Stimulated activated naive CD8-positive, alpha-beta T cell treated with anti-CD3 and anti-CD28 coated beads, Interleukin-15, amount 100 ng/mL, for 72 hours (primary cell): Measurements from ENCODE around the gene COL4A1.

Source experiments
- ATAC-seq: fragments of 150-1000 bp; cut with Tn5 transposase; 2 replicates; pipeline ENCODE4 v1.10.0; 2021; ENCODE audit warnings: mild to moderate bottlenecking, moderate library complexity
- DNase-seq, 2 donors: peaks; one replicate each; pipeline ENCODE4 v3.0.0; 2021 to 2022
- H3K27ac Mint-ChIP-seq, 2 donors: one replicate each; pipeline ENCODE4 v1.8.0; 2022; ENCODE audit warnings: mild to moderate bottlenecking in 2 of 2, mixed read lengths in 2 of 2, moderate library complexity in 2 of 2
- H3K27me3 Mint-ChIP-seq: one replicate; pipeline ENCODE4 v1.8.0; 2022; ENCODE audit warnings: mixed read lengths
- H3K4me1 Mint-ChIP-seq: one replicate; pipeline ENCODE4 v1.8.0; 2022; ENCODE audit warnings: mild to moderate bottlenecking, mixed read lengths
- H3K4me3 Mint-ChIP-seq, 2 donors: one replicate each; pipeline ENCODE4 v1.8.0; 2022; ENCODE audit warnings: mild to moderate bottlenecking in 2 of 2, mixed read lengths in 2 of 2, moderate library complexity in 1 of 2
- H3K9me3 Mint-ChIP-seq, 2 donors: one replicate each; pipeline ENCODE4 v1.8.0; 2022; ENCODE audit warnings: mixed read lengths in 2 of 2

Gene COL4A1

DNA sequence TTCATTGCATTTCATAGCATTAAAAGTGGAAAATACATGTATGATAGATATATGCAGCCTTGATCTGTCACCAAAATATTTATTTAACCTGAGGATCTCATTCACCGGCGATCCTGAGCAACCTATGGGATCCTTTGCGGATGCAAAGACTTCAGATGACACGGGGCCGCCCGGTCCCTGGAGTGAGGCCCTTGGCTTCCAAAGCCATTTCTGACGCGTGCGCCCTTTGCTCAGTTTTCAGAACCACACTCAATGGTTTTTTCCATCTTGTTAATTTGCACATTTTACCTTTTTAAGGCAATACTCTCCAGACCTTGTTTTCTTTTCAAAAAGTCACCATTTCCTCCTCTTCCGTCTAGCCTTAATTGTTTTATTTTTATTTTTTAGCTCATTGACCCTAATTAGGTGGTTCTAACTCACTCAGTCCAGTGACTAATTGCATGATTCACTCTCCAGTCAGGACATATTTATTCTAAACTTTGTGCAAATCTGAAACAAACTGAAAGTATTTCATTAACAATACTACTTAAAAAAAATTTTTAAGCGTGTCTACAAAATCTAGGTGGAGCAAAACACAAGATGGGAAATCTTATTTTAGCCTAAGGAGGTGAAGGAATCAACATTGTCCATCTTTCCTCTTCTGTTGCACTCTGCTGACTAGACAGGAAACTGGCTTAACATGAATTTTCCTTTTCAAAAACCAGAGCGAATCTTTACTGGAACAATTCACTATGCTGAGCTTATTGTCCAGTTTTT, 47.9 kb downstream of the COL4A1 start:
- ATAC-seq, result no peak
- peaks cover 6% of the 10 kb centered on the region for H3K4me1 Mint-ChIP-seq
- H3K27me3 Mint-ChIP-seq, result peaks cover 47% of the 10 kb centered on the region
- H3K4me3 Mint-ChIP-seq, result no peak overlapping the region
- no peak overlapping the region for H3K27ac Mint-ChIP-seq
- no peak for DNase-seq
- H3K9me3 Mint-ChIP-seq, result peaks cover 6 to 17% of the 10 kb centered on the region in 2 donors

DNA sequence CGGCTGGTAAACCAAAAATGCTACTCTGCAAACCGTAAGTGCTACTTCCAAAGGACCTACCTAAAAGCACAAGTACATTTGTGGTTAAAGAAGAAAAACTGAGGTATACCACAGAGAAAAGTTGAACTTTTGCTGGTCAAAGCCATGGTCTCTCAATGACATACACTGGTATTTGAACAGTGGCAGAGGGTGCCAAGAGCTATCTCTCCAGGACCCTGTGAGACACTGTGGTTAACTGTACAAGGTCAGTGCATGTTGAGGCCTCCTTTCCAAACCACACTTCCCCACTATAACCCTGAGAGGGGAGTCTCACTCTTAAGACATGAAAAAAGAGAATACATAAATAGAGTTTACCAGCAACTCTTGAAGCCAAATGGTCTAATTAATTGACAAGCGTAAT, 49.5 kb downstream of the COL4A1 start:
- H3K27me3 Mint-ChIP-seq, result peaks cover 36% of the 10 kb centered on the region
- no peak overlapping the region for H3K4me3 Mint-ChIP-seq
- no peak for DNase-seq
- no peak for ATAC-seq
- peaks cover 6 to 17% of the 10 kb centered on the region in 2 donors for H3K9me3 Mint-ChIP-seq
- no peak overlapping the region for H3K27ac Mint-ChIP-seq
- peaks cover 6% of the 10 kb centered on the region for H3K4me1 Mint-ChIP-seq

DNA sequence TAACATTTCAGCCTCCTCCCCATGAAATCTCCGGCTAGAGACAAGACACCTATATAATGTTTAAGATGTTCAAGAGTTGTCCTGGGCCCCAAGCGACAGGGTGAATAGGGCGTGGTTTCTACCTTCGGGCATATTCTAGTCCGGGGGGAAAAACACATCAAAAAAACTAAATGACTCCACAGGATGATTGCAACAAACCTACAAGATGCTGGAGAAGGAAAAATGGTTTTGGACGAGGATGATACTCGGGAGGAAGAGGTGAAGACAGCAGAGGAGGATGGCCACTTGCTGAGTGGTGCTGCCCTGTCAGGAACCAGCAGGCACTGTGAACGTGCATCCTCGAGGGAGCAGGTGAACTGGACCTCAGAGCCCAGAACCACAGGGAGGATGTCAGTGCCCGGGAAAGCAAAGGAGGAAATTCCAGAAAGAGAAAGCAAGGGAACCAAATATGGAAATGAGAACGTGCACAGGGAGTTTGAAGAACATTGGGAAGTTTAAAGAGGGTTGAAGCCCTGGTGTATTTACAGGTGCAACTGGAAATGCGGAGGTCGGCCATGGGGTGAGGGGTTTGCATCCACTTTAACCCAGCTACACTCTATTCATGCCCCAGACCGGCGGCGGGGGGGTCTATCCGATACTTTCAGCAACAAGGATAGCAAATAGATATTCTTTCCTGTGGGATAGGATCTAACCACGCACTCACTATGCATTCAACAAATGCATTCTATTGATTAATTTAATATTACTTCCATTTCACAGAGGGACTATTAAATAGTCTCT, 50.6 kb downstream of the COL4A1 start:
- no peak for DNase-seq

GRCh38 chr13:110254751-110255553, 52.0 kb downstream of the COL4A1 start:
- peak overlapping the region in 1 of 2 donors; percentile 90 for H3K27ac Mint-ChIP-seq
- H3K9me3 Mint-ChIP-seq, result peaks cover 6 to 17% of the 10 kb centered on the region in 2 donors
- DNase-seq (no peak), ATAC-seq (no peak)
- H3K4me1 Mint-ChIP-seq, result peaks cover 6% of the 10 kb centered on the region
- peaks cover 20% of the 10 kb centered on the region for H3K27me3 Mint-ChIP-seq
- no peak overlapping the region for H3K4me3 Mint-ChIP-seq

More for the DNA sequence above, 50.6 kb downstream of the COL4A1 start:
- no peak for ATAC-seq
- Mint-ChIP-seq H3K9me3 (peaks cover 6 to 17% of the 10 kb centered on the region in 2 donors), H3K4me3 (no peak overlapping the region), H3K27ac (no peak overlapping the region), H3K4me1 (peaks cover 6% of the 10 kb centered on the region), H3K27me3 (peaks cover 26% of the 10 kb centered on the region)

GRCh38 chr13:110254151-110254679, 52.7 kb downstream of the COL4A1 start:
- peaks cover 6% of the 10 kb centered on the region for H3K4me1 Mint-ChIP-seq
- peaks cover 6 to 17% of the 10 kb centered on the region in 2 donors for H3K9me3 Mint-ChIP-seq
- H3K27ac Mint-ChIP-seq, result no peak overlapping the region
- ATAC-seq (no peak), DNase-seq (no peak)
- peaks cover 14% of the 10 kb centered on the region for H3K27me3 Mint-ChIP-seq
- no peak overlapping the region for H3K4me3 Mint-ChIP-seq

GRCh38 chr13:110251193-110251819, 55.7 kb downstream of the COL4A1 start:
- H3K27ac Mint-ChIP-seq, result no peak overlapping the region
- no peak overlapping the region for H3K4me3 Mint-ChIP-seq
- peaks cover 6 to 14% of the 10 kb centered on the region in 2 donors for H3K9me3 Mint-ChIP-seq
- DNase-seq, result no peak
- peaks cover 23% of the 10 kb centered on the region for H3K27me3 Mint-ChIP-seq
- peaks cover 3% of the 10 kb centered on the region for H3K4me1 Mint-ChIP-seq
- peak; percentile 23 for ATAC-seq

GRCh38 chr13:110250258-110250891, 56.6 kb downstream of the COL4A1 start:
- no peak for DNase-seq
- peaks cover 23% of the 10 kb centered on the region for H3K27me3 Mint-ChIP-seq

GRCh38 chr13:110249326-110249725, 57.6 kb downstream of the COL4A1 start:
- H3K27me3 Mint-ChIP-seq, result peaks cover 23% of the 10 kb centered on the region
- no peaks in the 10 kb centered on the region for H3K9me3 Mint-ChIP-seq
- no peak for DNase-seq
- H3K4me3 Mint-ChIP-seq, result no peak overlapping the region
- no peaks in the 10 kb centered on the region for H3K4me1 Mint-ChIP-seq
- no peak for ATAC-seq
- H3K27ac Mint-ChIP-seq, result peak overlapping the region in 1 of 2 donors; percentile 25

More at GRCh38 chr13:110250258-110250891, 56.6 kb downstream of the COL4A1 start:
- Mint-ChIP-seq H3K4me3 (no peak overlapping the region), H3K4me1 (no peaks in the 10 kb centered on the region), H3K27ac (no peak overlapping the region), H3K9me3 (peaks cover 6 to 7% of the 10 kb centered on the region in 2 donors)
- ATAC-seq, result no peak

DNA sequence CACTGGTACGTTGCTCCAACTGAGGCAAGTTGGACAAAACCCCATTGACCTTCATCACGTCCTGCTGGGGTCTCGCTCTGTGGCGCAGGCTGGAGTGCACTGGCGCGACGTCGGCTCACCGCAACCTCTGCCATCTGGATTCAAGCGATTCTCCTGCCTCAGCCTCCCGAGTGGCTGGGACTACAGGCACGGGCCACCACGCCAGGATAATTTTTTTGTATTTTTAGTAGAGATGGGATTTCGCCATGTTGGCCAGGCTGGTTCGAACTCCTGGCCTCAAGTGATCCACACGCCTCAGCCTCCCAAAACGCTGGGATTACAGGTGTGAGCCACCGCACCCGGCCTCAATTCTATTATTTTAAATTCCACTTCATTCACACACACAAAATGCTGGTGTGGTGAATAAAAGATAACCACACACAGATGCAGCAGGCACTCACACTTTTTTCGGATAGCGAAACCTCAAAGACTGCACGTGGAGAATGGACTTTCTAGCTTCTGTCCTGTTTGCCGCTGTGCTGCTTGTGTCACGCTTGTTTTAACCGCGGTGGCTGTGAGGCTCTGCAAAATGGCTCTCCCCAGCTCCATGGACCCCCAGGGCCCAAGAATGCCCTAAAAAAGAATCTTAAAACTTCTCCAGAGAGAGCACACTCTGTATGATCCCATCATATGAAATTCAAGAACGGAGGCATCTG, 58.4 kb downstream of the COL4A1 start:
- ATAC-seq, result no peak
- no peaks in the 10 kb centered on the region for H3K4me1 Mint-ChIP-seq
- DNase-seq, result no peak
- H3K9me3 Mint-ChIP-seq, result no peaks in the 10 kb centered on the region
- peaks cover 23% of the 10 kb centered on the region for H3K27me3 Mint-ChIP-seq
- H3K4me3 Mint-ChIP-seq, result no peak overlapping the region
- H3K27ac Mint-ChIP-seq, result no peak overlapping the region

- Mint-ChIP-seq H3K9me3 (no peaks in the 10 kb centered on the region), H3K4me1 (no peaks in the 10 kb centered on the region), H3K27me3 (peaks cover 35% of the 10 kb centered on the region), H3K27ac (no peak overlapping the region), H3K4me3 (no peak overlapping the region)
- DNase-seq (no peak), ATAC-seq (no peak)
Observed at GRCh38 chr13:110246530-110246929, 60.4 kb downstream of the COL4A1 start.

DNA sequence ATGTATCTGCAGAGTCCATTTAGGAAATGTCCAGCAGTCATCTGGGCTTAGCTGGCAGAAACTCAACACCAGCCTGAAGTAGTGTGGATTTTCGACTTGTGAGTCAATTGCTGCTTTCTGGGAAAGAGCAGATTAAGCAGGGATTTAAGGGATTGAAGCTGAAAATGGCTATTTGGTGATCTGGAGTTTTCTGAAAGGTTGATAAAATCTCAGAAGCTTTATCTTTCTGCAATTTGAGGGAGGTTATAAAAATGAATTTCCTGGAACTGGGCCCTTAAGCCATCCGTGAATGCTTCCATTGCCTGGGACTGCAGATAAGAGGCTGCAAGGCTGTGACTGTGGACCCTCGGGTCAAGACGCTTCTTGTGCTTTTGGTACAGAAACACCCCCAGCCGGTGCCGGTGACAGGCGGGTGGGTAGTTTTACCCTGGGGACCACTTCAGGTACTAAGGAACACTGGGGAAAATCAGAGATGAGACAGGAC, 61.5 kb downstream of the COL4A1 start:
- H3K4me3 Mint-ChIP-seq, result no peak overlapping the region
- no peaks in the 10 kb centered on the region for H3K4me1 Mint-ChIP-seq
- ATAC-seq (no peak), DNase-seq (no peak)
- H3K27me3 Mint-ChIP-seq, result peaks cover 33% of the 10 kb centered on the region
- H3K27ac Mint-ChIP-seq, result no peak overlapping the region
- no peaks in the 10 kb centered on the region for H3K9me3 Mint-ChIP-seq

- Mint-ChIP-seq H3K4me1 (no peaks in the 10 kb centered on the region), H3K27ac (no peak overlapping the region), H3K9me3 (no peaks in the 10 kb centered on the region), H3K4me3 (no peak overlapping the region), H3K27me3 (peaks cover 33% of the 10 kb centered on the region)
- ATAC-seq, result no peak
- no peak for DNase-seq
Observed at GRCh38 chr13:110244976-110245375, 62.0 kb downstream of the COL4A1 start.

DNA sequence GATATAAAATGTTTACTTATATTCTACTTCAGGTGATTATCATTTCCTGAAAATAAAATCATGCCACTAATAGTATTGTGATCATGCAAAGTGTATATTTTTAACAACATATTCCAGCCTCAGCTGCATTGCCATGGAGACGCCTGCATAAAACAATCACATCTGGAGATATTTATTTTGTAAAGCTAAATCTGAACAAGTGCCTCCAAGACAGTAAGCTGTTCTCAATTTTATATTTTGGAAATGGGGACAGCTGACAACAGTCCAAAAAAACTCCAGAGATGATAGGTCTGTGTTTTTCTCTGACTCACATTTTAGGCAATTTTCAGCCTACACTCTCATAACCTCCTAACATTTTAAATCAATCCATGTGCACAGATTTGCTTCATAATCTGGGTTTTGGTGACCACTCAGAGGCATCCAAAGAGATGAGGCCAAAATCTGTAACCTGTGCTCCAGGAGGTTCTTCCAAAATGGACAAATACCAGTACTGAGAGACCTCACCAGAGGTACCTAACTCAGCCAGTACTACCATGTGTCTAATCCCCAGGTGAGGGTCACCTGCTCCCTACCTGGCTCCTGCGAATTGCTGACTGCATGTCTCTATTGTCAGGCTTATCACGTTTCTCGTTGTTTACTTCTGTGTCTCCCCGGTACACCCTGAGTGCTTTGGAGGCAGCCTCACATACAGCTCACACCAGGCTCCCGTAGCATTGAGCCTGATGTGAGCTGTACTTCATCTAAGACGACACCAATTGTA, 62.7 kb downstream of the COL4A1 start:
- DNase-seq (no peak), ATAC-seq (no peak)
- Mint-ChIP-seq H3K27me3 (peaks cover 31% of the 10 kb centered on the region), H3K4me1 (no peaks in the 10 kb centered on the region), H3K27ac (no peak overlapping the region), H3K9me3 (no peaks in the 10 kb centered on the region), H3K4me3 (no peak overlapping the region)
